Left kidney (tissue), 1 donor: Measurements from ENCODE around the gene ADAP2. TPM values are rescaled to one million over a fixed set of nuclear protein-coding genes. Genes with fewer than 3 reads are reported as not detected.

Source experiments
- polyA plus RNA-seq: library from polyadenylated mRNA; unstranded; fragments of 120-200 nt; gene quantifications from one replicate; pipeline ENCODE4 v1.2.1, GENCODE V29; 2013; ENCODE audit not compliant: insufficient read length

ADAP2 gene
- polyA plus RNA-seq, 1 donor: 3.4 TPM

Other genes starting within 250 kb of the ADAP2 start
- gene CRLF3, start 97.3 kb upstream of the ADAP2 start, polyA plus RNA-seq: 28.3 TPM
- 13.4 TPM for gene ATAD5, start 90.0 kb upstream of the ADAP2 start, polyA plus RNA-seq
- 29.8 TPM for gene TEFM, start 15.7 kb upstream of the ADAP2 start, polyA plus RNA-seq
- gene RNF135, start 49.1 kb downstream of the ADAP2 start, polyA plus RNA-seq: 20.1 TPM
- gene NF1, start 173.0 kb downstream of the ADAP2 start, polyA plus RNA-seq: 53.9 TPM